Activated CD8-positive, alpha-beta T cell treated with anti-CD3 and anti-CD28 coated beads, Interleukin-2, amount 10 ng/mL, durations not matched to agents 7 days and 5 days (primary cell): ENCODE data around the gene SLC26A9. TPM values are rescaled to one million over a fixed set of nuclear protein-coding genes. Genes with fewer than 3 reads are reported as not detected.

Experiments
- ATAC-seq: fragments of 150-1000 bp; cut with Tn5 transposase; one replicate; pipeline ENCODE4 v1.10.0; 2021; ENCODE audit warnings: moderate library complexity
- CTCF ChIA-PET: fragments of 350-600 bp; sonication (Branson Sonifier 250); formaldehyde crosslinking; loops from one replicate; lab custom pipeline; 2021; ENCODE audit warnings: antibody characterized with exemption; lab: Charles Lee
- POLR2A ChIA-PET: fragments of 350-600 bp; sonication (Branson Sonifier 250); formaldehyde crosslinking; loops from one replicate; lab custom pipeline; 2021; ENCODE audit warnings: antibody characterized with exemption; lab: Charles Lee
- DNase-seq: peaks from one replicate; pipeline ENCODE4 v3.0.0-alpha.2; 2020
- H3K27ac Mint-ChIP-seq: one replicate; pipeline ENCODE4 v1.8.0; 2021; ENCODE audit warnings: mild to moderate bottlenecking, mixed read lengths
- H3K27me3 Mint-ChIP-seq: one replicate; pipeline ENCODE4 v1.8.0; 2021; ENCODE audit warnings: low read depth, mixed read lengths
- H3K36me3 Mint-ChIP-seq: one replicate; pipeline ENCODE4 v1.8.0; 2021; ENCODE audit warnings: low read depth, mixed read lengths
- H3K4me1 Mint-ChIP-seq: one replicate; pipeline ENCODE4 v1.8.0; 2021; ENCODE audit warnings: low read depth, mixed read lengths
- H3K4me3 Mint-ChIP-seq: one replicate; pipeline ENCODE4 v1.8.0; 2021; ENCODE audit warnings: mild to moderate bottlenecking, mixed read lengths
- H3K9me3 Mint-ChIP-seq: one replicate; pipeline ENCODE4 v1.8.0; 2022; ENCODE audit warnings: mixed read lengths; ENCODE audit not compliant: insufficient read depth
- total RNA-seq, 2 experiments: library from RNA; stranded (reverse); gene quantifications; one replicate each; pipeline ENCODE4 v1.2.3, GENCODE V29; 2021

SLC26A9 gene
- total RNA-seq, 2 experiments from 2014 or later, result not detected

GRCh38 chr1:205961405-205961804 is 18.1 kb upstream of the SLC26A9 start:
- CTCF ChIA-PET, result interaction anchor here (1.2 to 1.5 kb wide), 3 partner anchors 16 to 303 kb away, joined by 3 to 14 read pairs (median 5); no protein-coding TSS in a partner anchor
- DNase-seq, result no peak
- H3K27ac Mint-ChIP-seq, result no peak overlapping the region

DNA sequence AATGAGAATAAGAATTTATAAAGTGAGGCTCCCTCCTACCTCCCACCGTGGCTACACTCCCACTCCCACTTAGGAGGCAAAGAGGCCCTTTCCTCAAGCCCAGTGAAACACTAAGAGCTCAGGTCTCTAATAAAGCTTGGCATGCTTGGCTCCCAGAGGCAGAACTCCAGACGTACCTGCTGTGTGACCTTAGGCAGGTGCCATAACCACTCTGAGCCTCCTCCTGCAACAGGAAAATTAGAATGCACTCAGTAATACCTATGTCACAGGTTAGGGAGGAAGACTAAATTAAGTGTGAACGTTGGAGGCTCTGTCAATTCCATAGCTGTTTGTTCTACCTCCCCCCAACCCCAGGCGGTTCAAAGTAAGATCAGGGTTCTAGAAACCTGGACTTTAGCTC is 16.5 kb upstream of the SLC26A9 start:
- Mint-ChIP-seq H3K27me3 (peaks cover 23% of the 10 kb centered on the region), H3K4me3 (no peak overlapping the region), H3K36me3 (no peaks in the 10 kb centered on the region), H3K9me3 (no peaks in the 10 kb centered on the region), H3K4me1 (peaks cover 6% of the 10 kb centered on the region), H3K27ac (no peak overlapping the region)
- no peak for DNase-seq
- ChIA-PET CTCF (interaction anchor here (0.7 to 2.4 kb wide), 2 partner anchors 18 to 41 kb away, joined by 3 to 9 read pairs; no protein-coding TSS in a partner anchor), POLR2A (interaction anchor here (0.6 kb wide), 1 partner anchor 561 kb away, joined by 3 read pairs; no protein-coding TSS in a partner anchor)
- no peak for ATAC-seq

More at GRCh38 chr1:205961405-205961804, 18.1 kb upstream of the SLC26A9 start:
- H3K36me3 Mint-ChIP-seq, result no peaks in the 10 kb centered on the region
- H3K9me3 Mint-ChIP-seq, result no peaks in the 10 kb centered on the region
- H3K4me3 Mint-ChIP-seq, result no peak overlapping the region
- H3K4me1 Mint-ChIP-seq, result peaks cover 6% of the 10 kb centered on the region
- H3K27me3 Mint-ChIP-seq, result peaks cover 23% of the 10 kb centered on the region
- POLR2A ChIA-PET, result no interaction called here
- no peak for ATAC-seq

DNA sequence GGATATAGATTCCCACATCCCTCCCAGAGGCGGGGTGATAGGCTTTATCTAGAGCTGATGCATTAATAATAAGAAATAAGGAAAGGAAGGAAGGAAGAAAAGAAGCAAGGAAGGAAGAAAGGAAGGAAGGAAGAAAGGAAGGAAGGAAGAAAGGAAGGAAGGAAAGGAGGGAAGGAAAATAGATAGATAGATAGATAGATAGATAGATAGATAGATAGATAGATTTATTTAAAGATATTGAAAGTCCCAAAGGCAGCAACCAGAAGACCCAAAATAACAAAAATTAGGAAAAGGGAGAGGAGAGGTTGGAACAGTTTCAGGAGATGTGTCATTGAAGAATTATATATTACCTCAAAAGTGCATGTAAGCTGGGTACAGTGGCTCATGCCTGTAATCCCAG is 12.2 kb upstream of the SLC26A9 start:
- Mint-ChIP-seq H3K27me3 (peaks cover 31% of the 10 kb centered on the region), H3K36me3 (no peaks in the 10 kb centered on the region), H3K27ac (no peak overlapping the region), H3K4me3 (no peak overlapping the region), H3K9me3 (no peaks in the 10 kb centered on the region), H3K4me1 (no peaks in the 10 kb centered on the region)
- no peak for DNase-seq
- POLR2A ChIA-PET, result no interaction called here
- CTCF ChIA-PET, result no interaction called here
- no peak for ATAC-seq

DNA sequence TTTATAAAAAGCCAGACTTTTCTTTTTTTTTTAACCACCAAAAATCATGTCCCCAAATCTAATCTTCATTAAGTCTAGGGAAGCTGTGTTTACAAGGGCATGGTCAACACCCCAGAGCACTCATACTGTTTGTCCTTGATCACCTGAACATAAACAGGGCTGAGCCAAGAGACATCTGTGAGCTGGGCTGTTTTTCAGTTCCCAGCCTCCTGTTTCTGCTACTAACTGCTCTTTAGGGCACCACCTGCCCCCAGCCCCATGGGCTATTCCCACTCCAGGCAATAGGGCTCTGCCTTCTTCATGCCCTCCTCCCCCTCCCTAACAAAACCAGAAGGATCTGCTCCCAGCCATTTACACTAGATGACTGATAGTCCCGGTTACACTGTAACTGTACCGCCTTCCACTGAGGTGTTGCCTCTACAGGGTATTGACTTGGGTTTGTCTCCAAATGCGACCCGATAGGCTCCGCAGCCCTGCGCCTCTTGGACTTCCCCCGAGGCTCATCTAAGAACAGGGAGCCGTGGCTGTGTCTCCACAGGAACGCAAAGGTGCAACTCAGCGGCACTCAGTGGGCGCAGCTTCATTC is 11.7 kb upstream of the SLC26A9 start:
- no peak for ATAC-seq
- no peak overlapping the region for H3K4me3 Mint-ChIP-seq
- no peak overlapping the region for H3K27ac Mint-ChIP-seq
- H3K27me3 Mint-ChIP-seq, result peaks cover 29% of the 10 kb centered on the region
- no peak for DNase-seq
- ChIA-PET POLR2A (no interaction called here), CTCF (no interaction called here)
- no peaks in the 10 kb centered on the region for H3K9me3 Mint-ChIP-seq
- H3K36me3 Mint-ChIP-seq, result no peaks in the 10 kb centered on the region
- H3K4me1 Mint-ChIP-seq, result no peaks in the 10 kb centered on the region

- Mint-ChIP-seq H3K4me1 (no peaks in the 10 kb centered on the region), H3K4me3 (no peak overlapping the region), H3K9me3 (no peaks in the 10 kb centered on the region), H3K27me3 (peaks cover 13% of the 10 kb centered on the region), H3K36me3 (no peaks in the 10 kb centered on the region), H3K27ac (no peak overlapping the region)
- DNase-seq (no peak), ATAC-seq (no peak)
- ChIA-PET CTCF (interaction anchor here (1.5 to 2.5 kb wide), 3 partner anchors 26 to 155 kb away, joined by 5 to 13 read pairs (median 6); no protein-coding TSS in a partner anchor), POLR2A (no interaction called here)
Measured at GRCh38 chr1:205951746-205952145, 8.5 kb upstream of the SLC26A9 start.

- Mint-ChIP-seq H3K9me3 (no peaks in the 10 kb centered on the region), H3K27me3 (peaks cover 14% of the 10 kb centered on the region), H3K4me1 (no peaks in the 10 kb centered on the region), H3K36me3 (no peaks in the 10 kb centered on the region), H3K27ac (no peak overlapping the region), H3K4me3 (no peak overlapping the region)
- ChIA-PET CTCF (interaction anchor here (1.2 to 1.8 kb wide), 4 partner anchors 26 to 597 kb away, joined by 3 to 9 read pairs (median 6); no protein-coding TSS in a partner anchor), POLR2A (no interaction called here)
- no peak for DNase-seq
- ATAC-seq, result no peak
Measured at GRCh38 chr1:205950826-205951549, 7.7 kb upstream of the SLC26A9 start.

GRCh38 chr1:205950280-205950679 is 7.0 kb upstream of the SLC26A9 start:
- peaks cover 15% of the 10 kb centered on the region for H3K27me3 Mint-ChIP-seq
- POLR2A ChIA-PET, result no interaction called here
- DNase-seq (no peak), ATAC-seq (no peak)
- CTCF ChIA-PET, result interaction anchor here (1.2 to 1.8 kb wide), 3 partner anchors 27 to 596 kb away, joined by 3 to 9 read pairs (median 6); no protein-coding TSS in a partner anchor
- H3K4me3 Mint-ChIP-seq, result no peak overlapping the region
- H3K27ac Mint-ChIP-seq, result no peak overlapping the region
- H3K4me1 Mint-ChIP-seq, result no peaks in the 10 kb centered on the region
- no peaks in the 10 kb centered on the region for H3K36me3 Mint-ChIP-seq
- H3K9me3 Mint-ChIP-seq, result no peaks in the 10 kb centered on the region

DNA sequence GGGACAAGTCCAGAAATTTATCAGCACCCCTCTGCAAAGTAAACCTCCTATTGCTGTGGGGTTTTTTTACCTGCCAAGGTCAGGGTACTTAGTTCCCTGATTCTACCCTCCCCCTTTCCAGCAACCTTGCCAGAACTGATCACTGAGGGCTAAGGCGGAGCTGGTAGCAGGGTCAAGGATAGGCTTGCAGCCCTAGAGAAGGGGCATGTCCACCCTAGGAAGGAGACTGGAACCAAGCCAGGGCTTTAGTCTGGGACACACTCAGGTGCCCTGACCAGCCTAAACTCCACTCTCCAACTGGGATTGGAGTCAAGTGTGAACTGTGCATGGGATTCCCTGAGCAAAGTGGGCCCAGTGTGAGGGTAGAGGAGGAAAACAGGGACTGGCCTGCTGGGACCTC is 6.5 kb upstream of the SLC26A9 start:
- no peak for ATAC-seq
- no peak for DNase-seq
- POLR2A ChIA-PET, result no interaction called here

GRCh38 chr1:205948886-205949285 is 5.6 kb upstream of the SLC26A9 start:
- CTCF ChIA-PET, result interaction anchor here (1.3 kb wide), 1 partner anchor 28 kb away, joined by 4 read pairs; no protein-coding TSS in a partner anchor
- no peaks in the 10 kb centered on the region for H3K36me3 Mint-ChIP-seq
- no peak overlapping the region for H3K27ac Mint-ChIP-seq
- H3K9me3 Mint-ChIP-seq, result no peaks in the 10 kb centered on the region
- H3K27me3 Mint-ChIP-seq, result peaks cover 16% of the 10 kb centered on the region
- no peaks in the 10 kb centered on the region for H3K4me1 Mint-ChIP-seq
- ATAC-seq (no peak), DNase-seq (no peak)
- POLR2A ChIA-PET, result no interaction called here
- no peak overlapping the region for H3K4me3 Mint-ChIP-seq

More for the DNA sequence above, 6.5 kb upstream of the SLC26A9 start:
- CTCF ChIA-PET, result no interaction called here
- Mint-ChIP-seq H3K27ac (no peak overlapping the region), H3K4me1 (no peaks in the 10 kb centered on the region), H3K9me3 (no peaks in the 10 kb centered on the region), H3K36me3 (no peaks in the 10 kb centered on the region), H3K27me3 (peaks cover 18% of the 10 kb centered on the region), H3K4me3 (no peak overlapping the region)

- CTCF ChIA-PET, result interaction anchor here (1.3 kb wide), 1 partner anchor 29 kb away, joined by 4 read pairs; no protein-coding TSS in a partner anchor
- POLR2A ChIA-PET, result no interaction called here
- Mint-ChIP-seq H3K27me3 (peaks cover 16% of the 10 kb centered on the region), H3K9me3 (no peaks in the 10 kb centered on the region), H3K36me3 (no peaks in the 10 kb centered on the region), H3K27ac (no peak overlapping the region), H3K4me1 (no peaks in the 10 kb centered on the region), H3K4me3 (no peak overlapping the region)
- no peak for DNase-seq
- ATAC-seq, result no peak
Measured at GRCh38 chr1:205948039-205948438, 4.8 kb upstream of the SLC26A9 start.

GRCh38 chr1:205947024-205947423 is 3.8 kb upstream of the SLC26A9 start:
- ATAC-seq (no peak), DNase-seq (no peak)
- Mint-ChIP-seq H3K9me3 (no peaks in the 10 kb centered on the region), H3K4me1 (no peaks in the 10 kb centered on the region), H3K36me3 (no peaks in the 10 kb centered on the region), H3K27me3 (peaks cover 13% of the 10 kb centered on the region), H3K27ac (no peak overlapping the region), H3K4me3 (no peak overlapping the region)
- ChIA-PET POLR2A (no interaction called here), CTCF (interaction anchor here (1.4 kb wide), 1 partner anchor 30 kb away, joined by 4 read pairs; no protein-coding TSS in a partner anchor)

DNA sequence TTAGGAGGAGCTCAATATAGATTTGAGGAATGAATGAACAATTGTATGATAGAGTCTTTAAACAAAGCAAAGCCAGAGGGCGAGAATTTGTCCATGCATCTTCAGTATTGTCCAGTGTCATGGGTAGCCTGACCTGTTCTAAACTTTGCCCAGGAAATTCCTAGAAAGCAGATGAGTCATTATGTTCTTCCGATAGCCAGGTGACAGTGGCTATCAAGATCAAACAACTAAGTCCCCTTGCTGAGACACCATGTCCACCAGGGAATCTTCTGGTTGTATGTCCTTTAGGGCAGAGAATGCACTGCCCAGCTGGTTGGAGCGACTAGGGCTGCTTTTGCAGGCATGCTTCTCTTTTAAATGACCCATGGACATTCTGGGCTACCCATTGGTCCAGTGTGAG is 1.8 kb upstream of the SLC26A9 start:
- H3K9me3 Mint-ChIP-seq, result no peaks in the 10 kb centered on the region
- peaks cover 13% of the 10 kb centered on the region for H3K27me3 Mint-ChIP-seq
- no peaks in the 10 kb centered on the region for H3K4me1 Mint-ChIP-seq
- no peak overlapping the region for H3K4me3 Mint-ChIP-seq
- no peak for DNase-seq
- ATAC-seq, result no peak
- H3K36me3 Mint-ChIP-seq, result no peaks in the 10 kb centered on the region
- no peak overlapping the region for H3K27ac Mint-ChIP-seq
- CTCF ChIA-PET, result interaction anchor here (2.2 kb wide), 1 partner anchor 32 kb away, joined by 11 read pairs; no protein-coding TSS in a partner anchor
- POLR2A ChIA-PET, result no interaction called here
